Liver (tissue), 9 donors: ENCODE data around the gene CDK13. TPM values are rescaled to one million over a fixed set of nuclear protein-coding genes. Genes with fewer than 3 reads are reported as not detected.

Source experiments
- DNase-seq: peaks from one replicate; pipeline ENCODE4 v3.0.0-alpha.2; 2017; ENCODE audit warnings: low spot score
- H3K27ac ChIP-seq, 2 donors: one replicate each; pipeline ENCODE4 v1.7.0; 2013; ENCODE audit warnings: inconsistent platforms in 2 of 2, low read length in 2 of 2, control low read depth in 1 of 2, low read depth in 1 of 2, mild to moderate bottlenecking in 1 of 2
- H3K27me3 ChIP-seq, 4 donors: one replicate each; pipeline versions ENCODE4 v1.6.1 to v1.7.0; 2013; ENCODE audit warnings: low read length in 3 of 4, inconsistent platforms in 1 of 4, mild to moderate bottlenecking in 1 of 4, moderate library complexity in 1 of 4; ENCODE audit not compliant: control insufficient read depth in 4 of 4, insufficient read depth in 4 of 4
- H3K36me3 ChIP-seq, 4 donors: one replicate each; pipeline versions ENCODE4 v1.6.1 to v1.7.0; 2013; ENCODE audit warnings: low read length in 3 of 4, mild to moderate bottlenecking in 3 of 4, low read depth in 1 of 4, moderate library complexity in 1 of 4; ENCODE audit not compliant: control insufficient read depth in 4 of 4, insufficient read depth in 3 of 4
- H3K4me1 ChIP-seq, 4 donors: one replicate each; pipeline versions ENCODE4 v1.6.1 to v1.7.0; 2013; ENCODE audit warnings: low read length in 3 of 4, mild to moderate bottlenecking in 3 of 4, moderate library complexity in 1 of 4; ENCODE audit not compliant: control insufficient read depth in 4 of 4, insufficient read depth in 4 of 4
- H3K4me3 ChIP-seq, 3 donors: one replicate each; pipeline versions ENCODE4 v1.6.1 to v1.7.0; 2013; ENCODE audit warnings: low read length in 3 of 3, control low read depth in 1 of 3, low read depth in 1 of 3, mild to moderate bottlenecking in 1 of 3
- H3K9ac ChIP-seq, 2 donors: one replicate each; pipeline ENCODE4 v1.7.0; 2013; ENCODE audit warnings: low read length in 2 of 2, mild to moderate bottlenecking in 2 of 2, moderate library complexity in 2 of 2, control low read depth in 1 of 2, low read depth in 1 of 2
- H3K9me3 ChIP-seq, 4 donors: one replicate each; pipeline versions ENCODE4 v1.6.1 to v1.7.0; 2013; ENCODE audit warnings: low read length in 3 of 4; ENCODE audit not compliant: control insufficient read depth in 4 of 4
- EGR1 ChIP-seq, 2 donors: IDR thresholded peaks; 2 replicates each; pipeline ENCODE4 v1.6.1; 2016 to 2018; ENCODE audit warnings: antibody characterized with exemption in 2 of 2, low read depth in 2 of 2
- FOXA1 ChIP-seq: IDR thresholded peaks from 2 replicates; pipeline ENCODE4 v1.6.1; 2016; ENCODE audit warnings: antibody characterized with exemption
- FOXA2 ChIP-seq: IDR thresholded peaks from 2 replicates; pipeline ENCODE4 v1.6.1; 2016; ENCODE audit warnings: antibody characterized with exemption
- GABPA ChIP-seq, 2 donors: IDR thresholded peaks in 1 of 2; conservative IDR thresholded peaks in 1 of 2; 2 replicates each; pipeline ENCODE4 v1.6.1; 2016; ENCODE audit warnings: antibody characterized with exemption in 2 of 2, mild to moderate bottlenecking in 1 of 2, moderate library complexity in 1 of 2
- HNF4A ChIP-seq, 2 donors: conservative IDR thresholded peaks; 2 replicates each; pipeline ENCODE4 v1.6.1; 2016; ENCODE audit warnings: antibody characterized with exemption in 2 of 2, mild to moderate bottlenecking in 2 of 2
- HNF4G ChIP-seq: IDR thresholded peaks from 2 replicates; pipeline ENCODE4 v1.6.1; 2016; ENCODE audit warnings: antibody characterized with exemption
- JUND ChIP-seq, 2 donors: IDR thresholded peaks; 2 replicates each; pipeline ENCODE4 v1.6.1; 2016; ENCODE audit warnings: antibody characterized with exemption in 2 of 2
- MAX ChIP-seq: IDR thresholded peaks from 2 replicates; pipeline ENCODE4 v1.6.1; 2016; ENCODE audit warnings: antibody characterized with exemption
- NR2F2 ChIP-seq: IDR thresholded peaks from 2 replicates; pipeline ENCODE4 v1.6.1; 2016; ENCODE audit warnings: antibody characterized with exemption
- RAD21 ChIP-seq, 2 donors: IDR thresholded peaks; 2 replicates each; pipeline ENCODE4 v1.6.1; 2016; ENCODE audit warnings: antibody characterized with exemption in 2 of 2, mild to moderate bottlenecking in 2 of 2
- RXRA ChIP-seq, 2 donors: IDR thresholded peaks; 2 replicates each; pipeline ENCODE4 v1.6.1; 2017 to 2018; ENCODE audit warnings: antibody characterized with exemption in 2 of 2, mild to moderate bottlenecking in 1 of 2
- SP1 ChIP-seq: IDR thresholded peaks from 2 replicates; pipeline ENCODE4 v1.6.1; 2018; ENCODE audit warnings: antibody characterized with exemption, mild to moderate bottlenecking
- TAF1 ChIP-seq: conservative IDR thresholded peaks from 2 replicates; pipeline ENCODE4 v1.6.1; 2016; ENCODE audit warnings: antibody characterized with exemption, mild to moderate bottlenecking
- YY1 ChIP-seq: IDR thresholded peaks from 2 replicates; pipeline ENCODE4 v1.6.1; 2016; ENCODE audit warnings: antibody characterized with exemption, mild to moderate bottlenecking
- ZBTB33 ChIP-seq: IDR thresholded peaks from 2 replicates; pipeline ENCODE4 v1.6.1; 2016; ENCODE audit warnings: antibody characterized with exemption
- WGBS: extraction: QIAGEN DNeasy Blood & Tissue Kit; methylation state at CpG from one replicate; pipeline ENCODE4 v1.1.7; 2013; 5-methylcytosine and 5-hydroxymethylcytosine counted together
- polyA plus RNA-seq, 2 donors: library from polyadenylated mRNA; stranded (reverse) in 1 of 2; unstranded in 1 of 2; fragments of 200-250 nt in 1 of 2; fragments of >200 nt in 1 of 2; fragmentation: Nextera tagmentation in 1 of 2; extraction: Ambion mirVana in 1 of 2; gene quantifications; one replicate each; pipeline versions ENCODE4 v1.2.1 to v1.2.3, GENCODE V29; 2013 to 2015
- total RNA-seq, 2 donors: library from RNA; depleted of rRNA; stranded (reverse); fragments of >200 nt; gene quantifications; one replicate each; pipeline ENCODE4 v1.2.3, GENCODE V29; 2014
- TF ChIP-seq, protein P1 (sequence below): IDR thresholded peaks from 2 replicates; pipeline ENCODE4 v1.6.1; 2016; ENCODE audit warnings: antibody characterized with exemption
- TF ChIP-seq, protein P2 (sequence below): fragments of 150-350 bp; IDR thresholded peaks from 2 replicates; pipeline ENCODE4 v1.5.1; 2017; ENCODE audit warnings: improper control_type of control experiment, low read depth, low read length; ENCODE audit not compliant: missing input control
- donor health status: healthy.
- donor health status: healthy.
- donor health status: healthy.
- donor health status: healthy.
- donor health status: healthy.

Gene CDK13
- total and polyA plus RNA-seq, 4 donors, result 8.8 to 51.1 (median 23.2) TPM

DNA sequence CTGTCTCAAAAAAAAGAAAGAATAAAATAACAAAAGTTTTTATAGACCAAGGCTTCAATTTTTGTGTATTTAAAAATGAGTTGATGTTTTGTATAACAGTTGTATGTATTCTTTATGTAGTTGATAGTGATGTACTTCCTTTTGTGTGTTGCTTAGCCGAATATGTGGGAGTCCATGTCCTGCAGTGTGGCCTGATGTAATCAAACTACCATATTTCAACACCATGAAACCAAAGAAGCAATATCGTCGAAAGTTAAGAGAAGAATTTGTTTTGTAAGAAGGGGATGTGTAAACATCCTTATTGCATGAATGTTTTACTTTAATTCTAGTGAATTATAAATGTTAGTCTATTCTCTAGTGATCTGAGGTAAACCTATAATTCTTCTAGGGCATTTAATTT lies 127.8 kb downstream of the CDK13 start:
- H3K9me3 ChIP-seq, result no peaks in the 10 kb centered on the region
- peaks cover 0 to 2% (median 0%) of the 10 kb centered on the region in 4 donors for H3K4me1 ChIP-seq
- no peak for DNase-seq
- no peak overlapping the region for H3K4me3 ChIP-seq
- H3K9ac ChIP-seq, result no peak overlapping the region
- H3K27ac ChIP-seq, result no peak overlapping the region
- TF ChIP-seq RAD21 (IDR thresholded peaks at IDR 0.05) (no peak), GABPA (IDR thresholded peaks at IDR 0.05 in 1 of 2, conservative IDR thresholded peaks at IDR 0.05 in 1 of 2) (no peak), HNF4A (conservative IDR thresholded peaks at IDR 0.05) (peak in 1 of 2 donors; percentile 10)
- TF ChIP-seq, protein P1, sequence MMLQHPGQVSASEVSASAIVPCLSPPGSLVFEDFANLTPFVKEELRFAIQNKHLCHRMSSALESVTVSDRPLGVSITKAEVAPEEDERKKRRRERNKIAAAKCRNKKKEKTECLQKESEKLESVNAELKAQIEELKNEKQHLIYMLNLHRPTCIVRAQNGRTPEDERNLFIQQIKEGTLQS, result no peak
- 28% methylated on average over 3 of the region's 3 CpGs for WGBS
- no peaks in the 10 kb centered on the region for H3K27me3 ChIP-seq
- H3K36me3 ChIP-seq, result peaks cover 0 to 6% (median 3%) of the 10 kb centered on the region in 4 donors

DNA sequence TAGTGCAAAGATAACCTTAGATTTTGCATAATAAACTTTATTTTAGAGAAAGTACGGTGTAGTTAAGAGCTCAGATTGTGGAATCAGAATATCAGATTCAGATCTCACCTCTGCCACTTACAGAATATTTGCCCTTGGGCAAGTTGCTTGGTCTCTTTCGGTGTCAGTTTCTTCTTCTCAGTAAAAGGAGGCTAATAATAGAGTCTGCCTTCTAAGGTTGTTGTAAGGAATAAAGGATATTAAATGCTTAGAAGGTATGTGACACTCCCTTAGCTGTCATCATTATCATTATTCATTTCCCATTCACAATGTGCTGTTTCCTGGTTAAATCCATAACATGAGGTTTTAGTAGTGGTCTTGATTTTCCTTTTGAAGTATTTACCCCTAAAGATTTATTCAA lies 142.1 kb downstream of the CDK13 start:
- Histone ChIP-seq H3K36me3 (peaks cover 7 to 25% (median 22%) of the 10 kb centered on the region in 4 donors), H3K4me1 (peaks cover 10 to 41% (median 36%) of the 10 kb centered on the region in 4 donors), H3K9me3 (no peaks in the 10 kb centered on the region), H3K9ac (peak overlapping the region in 1 of 2 donors; percentile 20), H3K4me3 (no peak overlapping the region), H3K27me3 (no peaks in the 10 kb centered on the region), H3K27ac (no peak overlapping the region)
- no peak for DNase-seq
- 95% methylated on average over 2 of the region's 2 CpGs for WGBS
- TF ChIP-seq YY1, result no peak
- no peak for TF ChIP-seq SP1
- TF ChIP-seq FOXA2, result no peak
- no peak for TF ChIP-seq NR2F2

DNA sequence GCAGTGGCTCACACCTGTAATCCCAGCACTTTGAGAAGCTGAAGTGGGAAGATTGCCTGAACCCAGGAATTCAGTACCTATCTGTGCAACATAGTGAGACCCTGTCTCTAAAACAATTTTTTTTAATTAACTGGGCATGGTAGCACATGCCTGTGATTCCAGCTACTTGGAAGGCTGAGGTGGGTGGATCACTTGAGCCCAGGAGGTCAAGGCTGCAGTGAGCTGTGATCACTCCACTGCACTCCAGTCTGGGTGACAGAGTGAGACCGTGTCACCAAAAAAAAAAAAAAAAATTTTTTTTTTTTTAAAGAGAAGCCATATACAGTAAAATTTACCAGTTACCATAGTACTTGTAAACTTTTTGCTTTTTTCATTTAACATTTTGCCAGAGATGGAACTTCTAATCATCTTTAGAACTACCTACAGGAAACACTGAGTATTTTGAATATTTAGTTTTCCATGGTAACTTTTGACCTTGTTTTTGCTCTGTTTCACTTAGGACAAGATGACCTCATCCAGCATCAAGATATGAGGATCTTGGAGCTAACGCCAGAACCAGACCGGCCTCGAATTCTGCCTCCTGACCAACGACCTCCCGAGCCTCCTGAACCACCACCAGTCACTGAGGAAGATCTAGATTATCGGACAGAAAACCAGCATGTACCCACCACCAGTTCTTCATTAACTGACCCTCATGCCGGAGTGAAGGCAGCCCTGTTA lies 143.7 kb downstream of the CDK13 start:
- no peaks in the 10 kb centered on the region for H3K27me3 ChIP-seq
- H3K27ac ChIP-seq, result peak overlapping the region; percentile 64 to 84
- H3K9ac ChIP-seq, result no peak overlapping the region
- DNase-seq, result no peak
- TF ChIP-seq RXRA (IDR thresholded peaks at IDR 0.05) (peak; percentile 41 to 46), YY1 (no peak), HNF4A (conservative IDR thresholded peaks at IDR 0.05) (peak; percentile 11 to 13), JUND (IDR thresholded peaks at IDR 0.05) (peak; percentile 57 to 61)
- peaks cover 2 to 16% (median 15%) of the 10 kb centered on the region in 4 donors for H3K36me3 ChIP-seq
- WGBS, result 51% methylated on average over 8 of the region's 8 CpGs
- no peaks in the 10 kb centered on the region for H3K9me3 ChIP-seq
- H3K4me1 ChIP-seq, result peaks cover 13 to 57% (median 47%) of the 10 kb centered on the region in 4 donors
- no peak overlapping the region for H3K4me3 ChIP-seq

GRCh38 chr7:40095230-40095629 lies 145.2 kb downstream of the CDK13 start:
- no peaks in the 10 kb centered on the region for H3K9me3 ChIP-seq
- H3K27me3 ChIP-seq, result no peaks in the 10 kb centered on the region
- H3K36me3 ChIP-seq, result peaks cover 2 to 16% (median 12%) of the 10 kb centered on the region in 4 donors
- H3K4me3 ChIP-seq, result peak overlapping the region in 2 of 3 donors; percentile 1 to 31
- peaks cover 16 to 60% (median 52%) of the 10 kb centered on the region in 4 donors for H3K4me1 ChIP-seq
- WGBS, result 14% methylated on average over 1 of the region's 1 CpG
- no peak for DNase-seq
- H3K9ac ChIP-seq, result no peak overlapping the region
- peak overlapping the region; percentile 76 to 84 for H3K27ac ChIP-seq
- TF ChIP-seq ZBTB33, result peak; percentile 61
- TF ChIP-seq MAX, result peak; percentile 49
- TF ChIP-seq RXRA (IDR thresholded peaks at IDR 0.05), result peak; percentile 86 to 87
- peak; percentile 31 for TF ChIP-seq FOXA1
- TF ChIP-seq, protein P2, sequence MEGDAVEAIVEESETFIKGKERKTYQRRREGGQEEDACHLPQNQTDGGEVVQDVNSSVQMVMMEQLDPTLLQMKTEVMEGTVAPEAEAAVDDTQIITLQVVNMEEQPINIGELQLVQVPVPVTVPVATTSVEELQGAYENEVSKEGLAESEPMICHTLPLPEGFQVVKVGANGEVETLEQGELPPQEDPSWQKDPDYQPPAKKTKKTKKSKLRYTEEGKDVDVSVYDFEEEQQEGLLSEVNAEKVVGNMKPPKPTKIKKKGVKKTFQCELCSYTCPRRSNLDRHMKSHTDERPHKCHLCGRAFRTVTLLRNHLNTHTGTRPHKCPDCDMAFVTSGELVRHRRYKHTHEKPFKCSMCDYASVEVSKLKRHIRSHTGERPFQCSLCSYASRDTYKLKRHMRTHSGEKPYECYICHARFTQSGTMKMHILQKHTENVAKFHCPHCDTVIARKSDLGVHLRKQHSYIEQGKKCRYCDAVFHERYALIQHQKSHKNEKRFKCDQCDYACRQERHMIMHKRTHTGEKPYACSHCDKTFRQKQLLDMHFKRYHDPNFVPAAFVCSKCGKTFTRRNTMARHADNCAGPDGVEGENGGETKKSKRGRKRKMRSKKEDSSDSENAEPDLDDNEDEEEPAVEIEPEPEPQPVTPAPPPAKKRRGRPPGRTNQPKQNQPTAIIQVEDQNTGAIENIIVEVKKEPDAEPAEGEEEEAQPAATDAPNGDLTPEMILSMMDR, result no peak
- TF ChIP-seq HNF4G, result peak; percentile 79
- TF ChIP-seq GABPA (IDR thresholded peaks at IDR 0.05 in 1 of 2, conservative IDR thresholded peaks at IDR 0.05 in 1 of 2), result no peak
- peak; percentile 41 to 47 for TF ChIP-seq JUND (IDR thresholded peaks at IDR 0.05)
- no peak for TF ChIP-seq FOXA2
- TF ChIP-seq SP1, result peak; percentile 81
- peak; percentile 30 to 45 for TF ChIP-seq RAD21 (IDR thresholded peaks at IDR 0.05)
- TF ChIP-seq YY1, result peak; percentile 33
- no peak for TF ChIP-seq TAF1
- TF ChIP-seq HNF4A (conservative IDR thresholded peaks at IDR 0.05), result peak; percentile 95
- TF ChIP-seq EGR1 (IDR thresholded peaks at IDR 0.05; ENCODE audit: low read depth in 2 of 2), result peak in 1 of 2 donors; percentile 41
- TF ChIP-seq NR2F2, result peak; percentile 13
